GM19238 (cell line): ENCODE data around the gene LAYN.

ENCODE experiments used
- DNase-seq: peaks from one replicate; pipeline ENCODE4 v3.0.0; 2011; ENCODE audit warnings: low spot score; ENCODE audit not compliant: insufficient read length

The LAYN gene, protein sequence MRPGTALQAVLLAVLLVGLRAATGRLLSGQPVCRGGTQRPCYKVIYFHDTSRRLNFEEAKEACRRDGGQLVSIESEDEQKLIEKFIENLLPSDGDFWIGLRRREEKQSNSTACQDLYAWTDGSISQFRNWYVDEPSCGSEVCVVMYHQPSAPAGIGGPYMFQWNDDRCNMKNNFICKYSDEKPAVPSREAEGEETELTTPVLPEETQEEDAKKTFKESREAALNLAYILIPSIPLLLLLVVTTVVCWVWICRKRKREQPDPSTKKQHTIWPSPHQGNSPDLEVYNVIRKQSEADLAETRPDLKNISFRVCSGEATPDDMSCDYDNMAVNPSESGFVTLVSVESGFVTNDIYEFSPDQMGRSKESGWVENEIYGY

DNA sequence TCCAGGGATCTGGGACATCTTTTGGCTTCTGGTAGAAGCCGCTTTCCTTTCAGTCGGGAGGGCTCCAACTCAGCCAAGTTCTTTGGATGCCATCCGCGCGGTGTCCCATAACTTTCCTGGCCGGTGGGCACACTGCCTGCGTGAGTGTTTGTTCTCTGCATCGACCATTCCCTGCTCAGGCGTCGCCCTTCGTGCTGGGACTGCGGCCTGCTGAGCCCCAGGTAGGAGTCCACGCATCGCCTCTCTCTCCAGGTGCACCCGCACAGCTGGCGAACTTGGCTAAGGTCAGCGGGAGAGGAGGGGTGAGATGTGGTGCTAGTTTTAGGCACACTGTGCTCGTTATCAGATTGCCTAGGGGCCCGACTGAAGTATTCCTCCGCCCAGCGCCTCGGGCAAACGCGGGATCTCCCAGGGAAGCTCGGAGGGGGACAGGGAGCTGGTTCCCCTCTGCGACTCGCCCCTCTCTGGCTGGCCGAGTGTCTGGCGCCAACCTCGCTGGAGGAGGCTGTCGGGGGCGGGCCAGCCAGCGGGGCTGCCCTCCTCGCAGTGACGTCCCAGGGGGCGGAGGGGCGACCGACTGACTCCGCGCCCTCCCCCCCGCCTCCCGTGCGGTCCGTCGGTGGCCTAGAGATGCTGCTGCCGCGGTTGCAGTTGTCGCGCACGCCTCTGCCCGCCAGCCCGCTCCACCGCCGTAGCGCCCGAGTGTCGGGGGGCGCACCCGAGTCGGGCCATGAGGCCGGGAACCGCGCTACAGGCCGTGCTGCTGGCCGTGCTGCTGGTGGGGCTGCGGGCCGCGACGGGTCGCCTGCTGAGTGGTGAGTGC, at the start of gene LAYN:
Gene LAYN (plus strand): TSS at position 607 of the 823 bp plus-strand sequence. CDS start 124 bp downstream, at position 731.
- no peak for DNase-seq

DNA sequence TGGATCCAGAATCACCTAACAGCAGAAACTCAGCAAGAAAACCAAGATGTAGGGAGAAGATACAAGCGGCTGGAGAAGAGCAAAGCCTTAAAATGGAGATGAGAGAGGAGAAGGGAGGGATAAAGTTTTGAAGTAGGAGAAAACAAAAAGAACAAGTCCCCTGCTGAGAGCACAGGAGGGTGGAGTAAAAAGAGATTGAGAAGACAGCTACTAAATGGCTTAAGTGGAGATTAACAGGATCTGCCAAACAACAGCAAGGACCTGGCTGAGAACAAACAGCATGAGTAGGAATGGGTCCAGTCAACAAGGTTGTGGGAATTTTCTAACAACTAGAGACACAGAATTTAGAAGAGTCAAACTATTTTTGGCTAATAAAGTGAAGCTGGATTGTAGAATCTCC, 46.5 kb upstream of the LAYN start:
- no peak for DNase-seq

DNA sequence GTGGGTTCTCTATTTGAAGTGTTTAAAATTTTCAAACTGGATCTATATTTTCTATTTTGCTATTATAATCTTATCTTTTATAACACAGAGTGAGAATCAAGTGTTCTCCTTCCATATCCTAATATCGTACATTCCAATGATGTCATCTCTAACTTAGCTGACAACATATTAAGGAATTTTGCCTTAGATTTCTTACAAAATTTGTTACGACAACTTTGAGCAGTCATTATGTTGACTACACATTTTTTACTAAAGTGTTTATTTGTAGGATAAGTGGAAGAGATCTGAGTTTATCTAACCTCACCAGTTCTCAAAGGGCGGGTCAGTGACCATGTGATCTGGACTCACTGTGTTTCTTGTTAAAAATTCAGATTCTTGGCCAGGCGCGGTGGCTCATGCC, 41.0 kb upstream of the LAYN start:
- DNase-seq, result no peak

DNA sequence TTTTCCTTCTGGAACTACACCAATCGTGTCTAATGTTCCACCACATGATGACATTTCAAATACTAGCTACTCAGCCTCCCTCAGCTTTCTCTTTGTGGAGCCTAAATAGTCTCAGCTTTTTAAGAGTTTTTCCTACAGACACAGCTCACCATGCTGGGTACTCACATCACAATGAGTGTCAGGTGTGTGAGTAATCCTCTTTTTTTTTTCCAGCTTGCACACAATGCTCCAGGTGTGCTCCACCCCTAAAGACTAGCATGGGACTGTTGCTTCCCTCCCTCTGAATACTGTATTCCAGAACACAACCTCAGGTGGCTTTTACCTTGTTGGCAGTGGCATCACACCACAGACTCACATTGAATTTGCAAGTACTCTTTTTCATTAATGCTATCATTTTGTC, 40.0 kb upstream of the LAYN start:
- DNase-seq, result no peak

DNA sequence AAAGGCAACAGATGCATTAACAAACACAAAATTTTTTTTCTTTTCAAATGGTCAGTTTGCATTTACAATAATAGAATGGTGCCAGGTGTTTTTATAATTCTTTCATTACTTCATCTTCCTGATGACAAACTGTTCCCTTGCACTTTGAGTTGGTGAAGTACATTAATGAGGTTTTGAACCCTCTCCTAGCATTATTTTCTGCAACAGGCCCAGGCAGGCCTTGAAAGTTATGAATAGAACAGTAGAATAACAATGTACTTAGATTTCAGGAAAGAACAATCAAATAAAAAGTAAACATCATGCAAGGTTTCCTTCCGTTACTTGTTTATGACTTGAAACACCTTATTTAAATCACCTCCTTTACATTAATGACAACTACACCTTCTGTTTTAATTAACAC, 37.9 kb upstream of the LAYN start:
- DNase-seq, result no peak

DNA sequence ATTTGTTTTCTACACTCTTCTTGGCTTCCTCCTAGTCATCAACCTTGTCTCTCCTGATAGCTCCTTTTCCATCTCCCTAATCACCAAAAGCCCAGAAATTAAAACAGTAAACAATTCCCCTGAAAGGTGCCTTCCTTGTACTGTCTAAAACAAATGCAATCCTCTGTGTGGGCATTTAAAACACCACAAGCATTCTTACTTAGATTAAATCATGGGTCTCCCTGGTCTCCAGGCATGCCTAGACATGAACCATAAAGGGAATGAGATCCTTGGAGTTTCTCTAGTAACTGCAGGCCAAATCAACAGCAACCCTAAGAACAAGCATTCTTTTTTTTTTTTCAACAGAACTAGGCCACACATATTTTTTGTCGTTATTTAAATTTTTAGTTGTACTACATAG, 30.2 kb upstream of the LAYN start:
- DNase-seq, result no peak

DNA sequence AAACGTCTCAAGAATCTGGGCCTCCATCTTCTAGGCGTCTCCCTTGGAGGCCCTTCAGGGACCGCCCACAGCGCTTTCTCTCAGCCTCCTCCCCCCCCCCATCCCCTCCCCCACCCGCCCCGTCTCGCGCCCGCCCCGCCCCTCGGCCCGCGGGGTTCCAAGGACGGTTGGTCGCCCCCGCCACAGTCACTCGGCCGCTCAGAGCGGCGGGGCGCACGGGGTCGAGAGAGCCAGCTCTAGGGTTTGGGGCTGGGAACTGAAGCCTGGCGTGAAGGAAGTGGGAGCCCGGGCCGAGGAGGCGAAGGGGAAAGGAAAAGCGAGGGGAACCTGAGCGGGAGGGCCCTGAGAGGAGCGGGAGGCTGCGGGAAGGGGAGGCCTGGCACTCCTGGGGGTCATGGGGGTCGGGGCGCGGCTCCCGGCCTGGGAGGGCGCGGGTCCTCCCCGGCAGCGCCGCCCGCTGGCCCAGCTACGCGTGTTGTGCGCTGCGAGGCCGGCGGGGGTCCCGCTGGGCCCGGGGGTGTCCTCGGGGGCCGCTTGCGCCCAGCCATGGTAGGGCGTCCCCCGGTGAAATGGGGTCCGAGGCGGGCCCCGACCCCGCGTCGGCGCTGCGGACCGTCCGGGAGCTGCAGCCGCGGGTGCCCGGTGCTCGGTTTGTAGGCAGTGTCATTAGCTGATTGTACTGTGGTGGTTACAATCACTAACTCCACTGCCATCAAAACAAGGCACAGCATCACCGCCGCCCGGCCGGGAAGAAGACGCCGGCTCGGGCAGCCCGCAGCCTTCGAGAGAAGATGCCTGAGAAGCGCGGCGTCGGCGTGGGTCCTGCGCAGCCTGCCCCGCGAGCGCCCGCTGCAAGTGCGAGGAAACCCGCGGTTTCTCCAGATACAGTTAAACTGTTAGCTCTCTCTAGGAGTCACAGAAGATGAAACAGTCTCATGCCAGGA, 28.0 kb upstream of the LAYN start, which contains the start of gene BTG4:
Gene BTG4 (minus strand): TSS at position 91 of the 944 bp plus-strand sequence. CDS start 13,610 bp downstream, outside the sequence.
- no peak for DNase-seq

DNA sequence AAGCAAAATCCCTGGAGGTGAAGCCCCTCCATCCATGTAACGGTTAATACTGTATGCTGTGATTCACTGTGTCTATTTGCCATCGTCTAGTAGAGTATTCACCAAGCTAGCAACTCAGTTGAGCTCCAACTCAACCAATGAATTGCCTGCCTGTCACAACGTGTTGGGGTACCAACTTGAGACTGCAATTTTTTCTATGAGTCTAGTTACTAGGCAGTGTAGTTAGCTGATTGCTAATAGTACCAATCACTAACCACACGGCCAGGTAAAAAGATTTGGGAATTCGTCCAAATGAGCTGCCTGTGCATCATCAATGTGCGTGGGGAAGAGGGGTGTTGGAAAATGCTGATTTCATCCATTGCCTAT, 27.3 kb upstream of the LAYN start:
- DNase-seq, result no peak

DNA sequence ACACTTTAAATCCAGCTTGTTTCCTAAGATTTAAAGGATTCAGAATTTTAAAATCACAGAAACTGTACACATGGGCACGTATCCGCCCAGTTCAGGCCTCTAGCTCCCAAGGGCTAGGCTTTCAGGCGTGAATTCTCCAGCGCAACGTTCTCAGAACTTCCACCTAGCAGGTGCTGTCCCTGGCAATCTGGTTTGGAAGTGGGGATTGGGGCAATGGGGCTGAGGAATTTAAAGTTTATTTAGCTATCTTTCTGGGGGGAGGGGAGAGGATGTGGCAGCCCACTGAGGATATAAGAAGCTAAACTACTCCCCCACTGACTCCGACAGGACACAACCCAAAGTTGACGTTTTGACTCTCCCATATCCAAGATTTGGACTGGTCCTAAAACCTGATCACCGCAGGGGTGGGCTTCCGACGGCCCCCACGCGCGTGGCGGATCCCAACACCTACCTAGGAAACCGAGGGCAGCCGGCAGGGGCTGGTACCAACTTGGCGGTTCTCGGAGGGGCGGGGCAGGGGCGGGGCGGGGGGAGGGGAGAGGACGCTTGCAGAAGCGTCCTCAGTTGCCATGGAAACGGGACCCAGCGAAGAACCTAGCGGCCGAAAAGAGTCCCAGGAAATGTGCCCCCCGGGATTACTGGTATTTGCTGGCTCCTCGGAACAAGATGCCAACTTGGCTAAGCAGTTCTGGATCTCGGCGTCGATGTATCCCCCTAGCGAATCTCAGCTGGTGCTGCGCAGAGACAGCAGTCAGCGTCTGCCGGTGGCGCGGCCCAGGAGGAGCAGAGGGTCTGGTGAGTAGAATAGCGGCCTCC, 26.1 kb upstream of the LAYN start, which contains the start of gene HOATZ:
Gene HOATZ (plus strand): TSS at position 563 of the 816 bp plus-strand sequence. CDS start 7 bp downstream, at position 570.
- DNase-seq, result no peak

DNA sequence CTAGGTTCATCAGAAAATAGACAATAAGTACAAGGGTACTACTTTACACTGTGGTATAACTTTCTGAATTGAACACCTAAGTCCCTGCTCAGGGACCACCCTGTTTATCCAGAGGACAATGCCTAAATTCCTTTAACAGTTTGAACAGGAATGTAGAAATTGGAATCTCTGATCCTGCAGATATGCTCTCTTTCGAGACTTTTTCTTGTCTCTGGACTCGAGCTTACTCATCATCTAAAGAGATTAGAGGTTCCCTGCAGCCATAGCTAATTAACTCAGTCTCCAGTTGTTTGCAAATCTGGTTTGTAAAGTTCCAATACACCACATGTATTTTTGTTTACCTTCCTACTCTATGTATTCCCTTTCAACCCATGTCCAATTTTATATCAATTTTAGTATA, 24.9 kb upstream of the LAYN start:
- no peak for DNase-seq

DNA sequence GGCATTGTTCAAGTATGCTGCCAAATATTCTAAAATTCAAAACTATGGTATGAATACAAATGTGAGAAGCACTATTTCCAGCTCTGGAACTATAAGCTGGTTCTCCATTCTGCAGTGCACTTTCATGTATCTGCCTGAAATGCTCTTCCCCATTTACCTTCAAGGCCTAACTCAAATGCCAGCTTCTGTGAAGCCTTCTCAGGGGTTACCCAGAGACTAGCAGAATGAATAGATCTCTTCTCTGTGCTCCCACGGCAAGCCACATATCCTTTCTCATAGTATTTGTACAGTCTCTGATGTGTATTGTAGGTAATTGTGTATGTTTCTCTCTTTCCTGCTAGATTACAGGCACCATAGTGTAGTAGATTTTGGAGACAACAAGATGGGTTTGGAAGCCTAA, 21.9 kb upstream of the LAYN start:
- DNase-seq, result no peak

DNA sequence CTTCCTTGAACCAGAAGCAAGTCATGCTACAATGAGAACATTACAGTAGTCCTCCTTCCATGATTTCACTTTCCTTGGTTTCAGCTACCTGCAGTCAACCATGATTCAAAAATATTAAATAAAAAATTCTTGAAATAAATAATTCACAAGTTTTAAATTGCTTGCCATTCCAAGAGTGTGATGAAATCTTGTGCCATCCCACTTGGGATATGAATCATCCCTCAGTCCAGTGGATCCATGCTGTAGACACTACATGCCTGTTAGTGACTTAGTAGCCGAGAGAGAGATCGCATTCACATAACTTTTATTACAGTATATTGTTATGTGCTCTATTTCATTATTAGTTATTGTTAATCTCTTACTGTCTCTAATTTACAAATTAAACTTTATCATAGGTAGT, 20.0 kb upstream of the LAYN start:
- DNase-seq, result no peak

DNA sequence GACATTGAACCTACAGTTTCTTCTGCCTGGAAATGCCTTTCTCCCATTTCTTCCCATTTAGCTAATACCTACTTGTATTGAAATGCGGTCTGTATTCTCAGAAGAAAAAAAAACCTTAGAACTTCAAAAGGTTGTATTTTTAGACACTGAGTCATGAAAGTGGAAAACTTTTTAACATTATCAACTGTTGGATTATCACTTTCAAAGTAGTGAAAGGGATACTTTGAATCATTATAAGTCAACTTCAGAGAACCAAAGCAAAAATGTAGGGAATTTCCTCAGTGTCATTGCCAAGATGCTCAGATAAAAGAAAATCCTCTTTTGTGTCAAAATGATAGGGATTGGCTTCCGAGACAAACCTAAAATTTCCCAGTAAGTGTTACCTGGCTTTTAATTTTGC, 19.4 kb upstream of the LAYN start:
- DNase-seq, result no peak

DNA sequence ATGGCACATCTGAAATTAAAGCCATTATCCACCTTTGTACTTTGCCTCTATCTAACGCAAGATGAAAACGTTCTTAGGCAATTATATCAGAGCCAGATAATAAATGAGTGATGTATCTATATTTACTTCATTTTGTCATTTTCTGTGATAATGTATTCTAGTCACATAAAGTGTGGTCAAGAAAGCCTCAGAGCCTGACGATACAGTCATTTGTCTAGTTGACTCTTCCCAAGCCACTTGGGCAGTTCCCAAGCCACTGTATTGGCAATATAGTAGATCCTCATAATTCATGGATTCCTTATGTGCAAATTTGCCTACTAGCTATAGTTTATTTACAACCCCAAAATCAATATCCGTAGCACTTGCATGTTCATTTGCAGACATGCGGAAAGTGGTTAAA, 18.1 kb upstream of the LAYN start:
- DNase-seq, result no peak

DNA sequence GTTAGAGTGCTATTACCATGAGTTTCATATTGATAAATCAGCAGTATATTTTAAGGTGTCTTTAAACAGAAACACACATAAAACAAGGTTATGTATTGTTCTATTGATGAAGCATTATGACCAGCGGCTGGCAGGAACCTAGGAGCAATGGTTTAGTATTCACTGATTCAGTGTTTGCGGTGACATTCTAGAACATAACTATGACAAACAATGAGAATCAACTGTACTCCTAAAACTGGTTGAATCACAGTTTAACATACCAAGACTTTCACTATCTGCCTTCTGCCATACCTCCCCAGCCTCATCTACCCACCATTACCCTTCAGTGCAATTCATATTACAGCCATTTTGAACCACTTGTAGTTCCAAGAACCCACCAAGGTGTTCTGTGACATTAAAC, 17.2 kb upstream of the LAYN start:
- DNase-seq, result no peak

DNA sequence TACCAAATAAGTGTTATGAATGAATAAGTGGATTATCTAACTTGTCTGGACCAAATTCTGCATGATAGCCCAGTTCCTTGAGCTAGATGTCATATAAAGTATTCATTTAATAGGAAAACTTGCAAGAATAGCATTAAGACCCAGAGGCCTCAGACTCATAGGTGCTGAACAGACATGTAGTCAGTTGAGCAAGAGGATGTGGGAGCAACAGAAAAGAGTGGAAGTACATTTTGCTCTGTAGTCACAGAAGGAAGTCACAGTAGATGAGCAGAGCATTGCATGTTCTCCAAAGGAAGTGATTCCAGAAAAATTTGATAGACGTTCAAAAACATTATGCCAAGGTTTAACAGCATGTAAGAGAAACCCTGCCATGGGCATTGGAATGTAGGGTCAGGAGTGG, 16.5 kb upstream of the LAYN start:
- no peak for DNase-seq

DNA sequence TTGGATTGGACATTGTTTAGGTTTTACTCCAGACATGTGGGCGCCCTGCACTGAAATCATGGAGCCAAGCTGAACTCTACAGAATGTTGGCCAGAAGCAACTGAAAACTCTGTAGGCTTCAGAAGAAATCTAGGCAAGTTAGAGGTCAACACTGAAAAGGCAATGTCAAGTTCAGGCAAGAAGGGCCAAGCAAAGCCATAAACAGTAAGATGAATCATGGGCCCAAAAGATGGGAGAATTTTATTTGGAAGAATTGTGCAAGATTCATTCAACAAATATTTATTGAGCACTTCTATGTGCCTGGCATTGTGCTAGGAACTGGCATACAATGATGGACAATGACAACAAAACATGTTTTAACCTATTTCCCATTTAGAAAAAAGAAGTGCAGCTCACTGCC, 15.1 kb upstream of the LAYN start:
- DNase-seq, result no peak

DNA sequence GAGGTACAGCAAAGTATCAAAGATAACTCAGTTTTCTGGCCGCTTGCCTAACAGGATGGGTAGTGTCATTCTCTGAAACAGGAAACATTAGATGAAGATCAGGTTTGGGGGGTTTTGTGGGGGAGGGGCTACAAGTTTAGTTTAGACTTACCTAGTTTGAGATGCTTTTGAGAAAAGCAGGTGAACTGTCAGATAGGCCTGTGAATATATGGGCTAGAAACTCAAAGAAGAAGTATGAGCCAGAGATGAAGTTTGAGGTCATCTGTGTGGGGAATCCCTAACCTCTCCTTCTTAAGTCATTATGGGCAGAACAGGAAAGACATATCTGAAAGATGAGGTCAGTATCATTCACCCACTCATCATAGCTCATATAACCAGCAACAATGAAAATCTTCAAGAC, 14.0 kb upstream of the LAYN start:
- DNase-seq, result no peak

DNA sequence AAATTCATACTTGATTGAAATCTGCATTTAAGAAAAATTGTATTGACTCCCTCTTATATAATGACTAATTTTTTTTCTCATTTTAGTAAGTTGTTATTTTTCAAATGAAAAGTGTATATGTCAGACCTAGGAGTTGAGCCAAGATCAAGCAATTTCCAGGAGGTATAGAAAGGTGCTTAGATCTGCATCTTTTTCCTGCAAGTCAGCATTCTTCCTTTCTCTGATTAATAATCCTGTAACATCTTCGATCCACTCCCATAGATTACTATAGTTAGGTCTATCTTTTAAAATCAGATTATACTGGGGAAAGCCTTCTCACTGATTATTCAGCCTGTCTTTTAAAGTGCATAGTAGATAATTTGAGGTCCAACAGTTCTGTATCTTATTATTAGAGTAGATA, 13.2 kb upstream of the LAYN start:
- no peak for DNase-seq

DNA sequence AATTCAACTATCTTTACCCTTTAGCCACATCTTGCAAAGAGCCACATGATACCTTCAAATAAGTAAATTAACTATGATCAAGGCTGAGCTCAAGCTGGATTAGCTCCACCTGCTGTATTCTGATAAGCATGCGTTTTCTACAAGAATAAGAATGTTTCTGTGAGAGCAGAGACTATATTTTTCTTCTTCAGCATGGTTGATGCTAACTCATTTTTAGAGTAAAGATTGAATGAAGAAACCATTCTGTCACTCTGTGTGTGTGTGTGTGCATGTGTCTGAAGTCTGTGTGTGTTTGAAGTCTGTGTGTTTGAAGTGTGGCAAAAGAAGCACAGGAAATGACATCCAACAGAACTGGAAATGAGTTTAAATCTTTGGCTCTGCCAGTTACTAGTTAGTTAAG, 12.0 kb upstream of the LAYN start:
- no peak for DNase-seq

DNA sequence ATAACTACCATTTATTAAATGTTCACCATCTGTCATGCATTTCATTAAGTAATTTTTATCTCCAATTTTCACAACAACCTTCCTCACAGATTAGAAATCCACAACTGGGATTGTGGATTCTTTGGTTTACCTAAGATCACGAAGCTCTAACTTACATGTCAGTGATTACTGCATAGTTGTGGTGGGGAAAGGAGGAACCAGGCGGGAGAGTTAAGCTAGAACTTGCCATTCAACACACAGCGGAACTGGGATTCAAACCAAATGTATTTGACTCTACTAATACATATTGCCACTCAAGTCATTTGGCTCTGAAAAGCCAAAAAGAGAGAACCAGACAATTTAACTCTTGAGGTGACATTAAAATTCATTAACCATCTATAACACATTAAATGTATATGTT, 10.4 kb upstream of the LAYN start:
- no peak for DNase-seq
